IPS-18a (cell line): Measurements from ENCODE around the gene MICAL3.
"Not testable (repeated sequence)": the region's sequence is repeated elsewhere in the genome, so short reads cannot be mapped to it uniquely, and the experiment has no call there.

Source experiments
- H3K27ac ChIP-seq: one replicate; pipeline ENCODE4 v1.5.1; 2013; ENCODE audit warnings: low read length
- H3K27me3 ChIP-seq: one replicate; pipeline ENCODE4 v1.6.1; 2013; ENCODE audit warnings: mild to moderate bottlenecking, low read length; ENCODE audit not compliant: control insufficient read depth, insufficient read depth
- H3K36me3 ChIP-seq: one replicate; pipeline ENCODE4 v1.6.1; 2013; ENCODE audit warnings: low read depth, low read length; ENCODE audit not compliant: control insufficient read depth
- H3K4me1 ChIP-seq: one replicate; pipeline ENCODE4 v1.6.1; 2013; ENCODE audit warnings: low read depth, low read length; ENCODE audit not compliant: control insufficient read depth
- H3K4me3 ChIP-seq: one replicate; pipeline ENCODE4 v1.5.1; 2013; ENCODE audit warnings: low read length
- H3K9ac ChIP-seq: one replicate; pipeline ENCODE4 v1.6.1; 2013; ENCODE audit warnings: mild to moderate bottlenecking, low read length, moderate library complexity
- H3K9me3 ChIP-seq: one replicate; pipeline ENCODE4 v1.6.1; 2013; ENCODE audit warnings: low read depth, low read length; ENCODE audit not compliant: control insufficient read depth

Gene MICAL3

GRCh38 chr22:18001894-18002315, 22.5 kb downstream of the MICAL3 start:
- peaks cover 12% of the 10 kb centered on the region for H3K27me3 ChIP-seq
- H3K4me3 ChIP-seq: peak overlapping the region; percentile 55
- H3K9ac ChIP-seq, H3K36me3 ChIP-seq, H3K27ac ChIP-seq, H3K4me1 ChIP-seq, H3K9me3 ChIP-seq: not testable (repeated sequence)

DNA sequence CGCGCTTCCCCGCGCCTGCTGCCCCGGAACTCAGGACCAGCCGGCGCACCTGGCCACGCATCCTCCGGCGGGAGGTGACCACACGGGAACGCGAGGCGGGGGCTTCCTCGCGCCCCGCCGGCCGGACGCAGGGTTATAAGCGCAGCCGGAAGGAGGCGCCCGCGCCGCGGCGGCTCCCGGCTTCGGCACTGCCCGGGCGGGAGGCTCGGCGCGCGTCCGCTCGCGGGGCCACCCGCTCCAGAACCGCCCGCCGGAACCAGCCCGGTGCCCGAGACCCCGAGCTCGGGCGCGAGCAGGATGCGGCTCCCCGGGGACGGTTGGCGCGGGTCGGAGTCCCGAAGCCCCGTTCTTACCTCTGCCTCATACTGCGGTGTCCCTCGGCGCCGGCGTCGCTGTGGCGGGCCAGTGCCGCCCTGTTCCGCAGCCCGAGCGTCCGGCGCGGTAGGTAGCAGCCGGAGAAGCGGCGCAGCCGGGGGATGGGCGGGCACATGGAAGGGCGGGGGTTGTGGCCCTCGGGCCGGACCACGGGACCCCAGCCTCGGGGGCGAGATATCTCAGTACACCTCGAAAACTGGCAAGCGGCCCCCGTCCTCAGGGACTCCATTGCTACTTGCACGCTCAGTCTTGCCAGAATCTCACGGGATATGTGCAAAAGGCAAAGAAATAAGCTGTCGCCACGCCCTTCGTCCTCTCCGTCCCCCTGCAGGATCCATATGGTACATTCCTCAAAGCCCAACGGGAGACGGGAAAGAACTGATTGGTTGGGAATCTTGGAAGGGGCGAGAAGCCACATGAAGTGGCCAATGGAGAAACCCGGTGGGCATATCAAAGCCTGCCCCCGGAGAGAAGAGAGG, 23.1 kb downstream of the MICAL3 start:
- Histone ChIP-seq H3K36me3 (no peaks in the 10 kb centered on the region), H3K4me1 (peaks cover 4% of the 10 kb centered on the region), H3K27ac (peak overlapping the region; percentile 88), H3K27me3 (peaks cover 12% of the 10 kb centered on the region), H3K4me3 (peak overlapping the region; percentile 55), H3K9me3 (no peaks in the 10 kb centered on the region), H3K9ac (peak overlapping the region; percentile 54)

DNA sequence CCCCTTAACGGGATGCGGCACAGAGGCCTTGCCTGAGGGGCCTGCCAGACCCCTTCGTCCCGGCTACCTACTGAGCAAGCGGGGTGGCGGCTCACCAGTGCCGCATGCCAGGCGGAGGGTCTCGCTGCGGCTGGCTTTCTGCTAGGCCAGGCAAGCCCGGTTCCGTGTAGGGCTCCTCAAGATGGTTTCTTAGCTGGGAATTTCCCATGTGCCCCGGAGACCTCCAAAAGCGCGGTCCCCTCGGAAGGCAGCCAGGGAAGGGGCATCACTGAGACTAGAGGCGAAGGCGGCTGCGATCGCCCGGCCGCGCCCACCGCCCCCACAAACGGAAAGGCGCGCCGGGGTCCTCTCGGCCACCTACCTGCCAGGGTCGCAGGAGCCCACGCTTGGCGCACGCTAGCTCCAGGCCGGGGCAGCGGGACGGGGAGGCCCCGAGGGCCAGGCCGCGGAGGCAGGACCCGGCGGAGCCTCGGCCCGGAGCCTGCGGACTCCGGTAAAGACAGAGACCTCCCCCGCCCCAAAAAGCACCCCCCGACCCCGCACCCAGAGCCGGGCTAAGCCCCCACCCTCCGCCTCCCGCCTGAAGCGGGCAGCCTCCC, 23.8 kb downstream of the MICAL3 start:
- H3K36me3 ChIP-seq: no peaks in the 10 kb centered on the region
- H3K27ac ChIP-seq: no peak overlapping the region
- no peaks in the 10 kb centered on the region for H3K9me3 ChIP-seq
- H3K4me1 ChIP-seq: peaks cover 4% of the 10 kb centered on the region
- peaks cover 12% of the 10 kb centered on the region for H3K27me3 ChIP-seq
- H3K4me3 ChIP-seq: peak overlapping the region; percentile 55
- H3K9ac ChIP-seq: peak overlapping the region; percentile 54

- Histone ChIP-seq H3K9me3 (no peaks in the 10 kb centered on the region), H3K4me1 (peaks cover 4% of the 10 kb centered on the region), H3K9ac (no peak overlapping the region), H3K4me3 (peak overlapping the region; percentile 55), H3K36me3 (no peaks in the 10 kb centered on the region), H3K27ac (no peak overlapping the region), H3K27me3 (peaks cover 12% of the 10 kb centered on the region)
These were observed 24.5 kb downstream of the MICAL3 start for GRCh38 chr22:17999851-18000250.

DNA sequence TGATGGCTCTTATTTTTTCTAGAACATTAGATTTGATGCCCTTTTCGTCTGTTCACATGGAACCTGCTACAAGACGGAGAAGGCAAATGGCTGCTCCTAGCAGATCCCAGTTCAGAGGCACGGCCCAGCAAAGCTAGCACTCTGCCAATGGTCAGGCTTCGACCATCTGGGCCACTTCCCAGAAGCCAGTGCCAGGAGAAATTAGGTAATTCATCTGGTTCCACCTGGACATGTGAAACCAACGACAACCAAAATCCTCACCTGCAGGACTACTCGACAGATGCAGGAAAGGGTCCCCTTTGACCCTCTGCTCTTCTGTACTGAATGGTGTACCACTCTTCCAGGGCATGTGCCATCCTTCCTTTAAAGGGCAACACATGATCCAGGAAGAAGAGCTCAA, 25.4 kb downstream of the MICAL3 start:
- H3K4me1 ChIP-seq: peaks cover 4% of the 10 kb centered on the region
- peaks cover 12% of the 10 kb centered on the region for H3K27me3 ChIP-seq
- H3K36me3 ChIP-seq: no peaks in the 10 kb centered on the region
- H3K27ac ChIP-seq: no peak overlapping the region
- no peak overlapping the region for H3K4me3 ChIP-seq
- no peak overlapping the region for H3K9ac ChIP-seq
- H3K9me3 ChIP-seq: no peaks in the 10 kb centered on the region

GRCh38 chr22:17997456-17997855, 26.9 kb downstream of the MICAL3 start:
- Histone ChIP-seq H3K4me1 (peaks cover 4% of the 10 kb centered on the region), H3K4me3 (no peak overlapping the region)

GRCh38 chr22:17995256-17995655, 29.1 kb downstream of the MICAL3 start:
- not testable (repeated sequence) for H3K4me1 ChIP-seq, H3K27ac ChIP-seq, H3K9me3 ChIP-seq, H3K4me3 ChIP-seq, H3K36me3 ChIP-seq, H3K9ac ChIP-seq
- H3K27me3 ChIP-seq: peaks cover 11% of the 10 kb centered on the region

More at GRCh38 chr22:17997456-17997855, 26.9 kb downstream of the MICAL3 start:
- no peaks in the 10 kb centered on the region for H3K36me3 ChIP-seq
- no peak overlapping the region for H3K27ac ChIP-seq
- no peak overlapping the region for H3K9ac ChIP-seq
- H3K9me3 ChIP-seq: no peaks in the 10 kb centered on the region
- peaks cover 12% of the 10 kb centered on the region for H3K27me3 ChIP-seq

- Histone ChIP-seq H3K27me3 (peaks cover 4% of the 10 kb centered on the region), H3K4me3 (no peak overlapping the region), H3K27ac (no peak overlapping the region), H3K4me1 (no peaks in the 10 kb centered on the region), H3K9ac (no peak overlapping the region), H3K36me3 (no peaks in the 10 kb centered on the region), H3K9me3 (no peaks in the 10 kb centered on the region)
These were observed 29.8 kb downstream of the MICAL3 start for GRCh38 chr22:17994424-17995108.

DNA sequence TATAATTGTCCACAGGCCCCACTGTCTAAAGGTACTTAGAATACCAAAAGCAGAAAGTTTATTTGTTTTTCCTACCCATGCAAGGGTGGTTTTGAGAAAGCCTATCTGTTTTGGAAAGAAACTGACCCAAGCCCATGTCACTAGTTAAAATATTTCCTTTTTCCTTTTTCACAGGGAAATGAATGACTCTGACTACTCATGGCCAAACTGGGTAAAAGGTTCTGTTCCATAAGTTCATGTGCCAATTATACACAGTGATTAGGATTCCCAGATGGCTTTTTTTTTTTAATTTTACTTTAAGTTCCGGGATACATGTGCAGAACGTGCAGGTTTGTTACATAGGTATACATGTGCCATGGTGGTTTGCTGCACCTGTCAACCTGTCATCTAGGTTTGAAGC, 31.4 kb downstream of the MICAL3 start:
- not testable (repeated sequence) for H3K27ac ChIP-seq, H3K27me3 ChIP-seq, H3K36me3 ChIP-seq, H3K4me3 ChIP-seq, H3K4me1 ChIP-seq, H3K9ac ChIP-seq, H3K9me3 ChIP-seq

DNA sequence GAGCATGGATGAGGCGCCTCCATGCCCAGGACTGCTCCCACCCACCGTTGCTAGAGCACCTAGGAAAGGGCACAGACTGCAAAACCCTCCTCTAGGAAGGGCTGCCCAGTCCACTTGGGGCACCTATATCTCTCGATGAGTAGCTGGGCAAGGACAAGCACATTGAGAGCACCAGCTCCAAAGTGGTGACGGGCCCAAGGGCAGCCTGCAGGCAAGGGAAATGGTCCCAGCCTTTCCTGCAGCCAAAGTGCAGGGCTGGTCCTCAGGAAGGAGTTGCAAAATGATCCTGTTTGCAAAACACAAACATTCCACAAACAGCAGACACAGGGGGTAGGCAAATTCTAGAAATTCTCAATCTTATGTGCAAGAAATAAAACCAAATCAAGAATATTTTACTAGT, 32.4 kb downstream of the MICAL3 start:
- not testable (repeated sequence) for H3K36me3 ChIP-seq, H3K27me3 ChIP-seq, H3K27ac ChIP-seq, H3K9me3 ChIP-seq, H3K4me1 ChIP-seq, H3K9ac ChIP-seq, H3K4me3 ChIP-seq

DNA sequence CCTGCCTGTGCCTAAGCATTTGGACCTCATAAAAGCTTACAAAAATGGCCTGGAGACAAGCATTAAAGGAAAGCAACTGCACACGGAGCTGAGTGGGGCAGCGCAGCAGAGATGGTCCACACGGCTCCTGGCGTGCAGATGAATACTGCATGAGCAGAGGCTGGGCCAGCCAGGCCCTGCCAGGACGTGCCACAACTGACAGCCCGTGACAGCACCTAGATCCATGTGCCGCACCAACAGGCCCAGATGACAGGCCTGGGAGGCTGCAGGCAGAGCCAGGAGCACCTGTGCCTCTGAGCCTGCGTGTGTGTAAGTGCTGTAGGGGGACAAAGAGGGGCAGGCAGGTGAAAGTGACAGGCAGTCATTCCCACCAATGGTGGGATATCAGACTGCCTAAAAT, 33.4 kb downstream of the MICAL3 start:
- no peaks in the 10 kb centered on the region for H3K36me3 ChIP-seq
- no peaks in the 10 kb centered on the region for H3K9me3 ChIP-seq
- no peak overlapping the region for H3K27ac ChIP-seq
- no peak overlapping the region for H3K9ac ChIP-seq
- H3K27me3 ChIP-seq: no peaks in the 10 kb centered on the region
- H3K4me3 ChIP-seq: no peak overlapping the region
- H3K4me1 ChIP-seq: no peaks in the 10 kb centered on the region
